WI38 (cell line): Measurements from ENCODE around the gene PTPRE.

Experiments used
- H3K4me3 ChIP-seq: 2 replicates; pipeline ENCODE4 v1.5.1; 2011; ENCODE audit warnings: low read depth, mild to moderate bottlenecking, control low read depth, low read length
- TF ChIP-seq, protein P1 (sequence below): IDR thresholded peaks from 2 replicates; pipeline ENCODE4 v1.5.1; 2012; ENCODE audit warnings: low read depth, mild to moderate bottlenecking, control low read depth, low read length

The PTPRE gene

DNA sequence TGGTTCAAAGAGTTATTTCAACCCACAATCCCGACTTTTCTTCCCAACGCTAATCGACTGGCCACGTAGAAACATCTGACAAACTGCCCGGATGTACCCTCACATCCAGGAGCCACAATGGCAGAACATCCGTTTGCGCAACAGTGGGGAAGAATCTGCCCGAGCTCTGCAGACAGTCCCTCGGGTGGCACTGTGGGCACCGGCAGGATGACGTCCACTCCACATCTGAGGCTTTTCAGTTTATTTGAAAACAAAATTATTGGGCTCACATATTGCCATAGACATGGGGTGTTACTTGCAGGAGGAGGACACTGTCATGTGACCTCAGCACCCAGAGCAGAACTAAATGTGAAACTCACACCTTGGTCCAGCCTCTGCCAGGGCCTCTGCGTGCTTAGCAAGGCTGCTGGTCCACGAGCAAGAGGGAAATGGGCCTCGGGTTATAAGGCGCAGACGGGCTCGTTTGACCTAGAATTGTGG is 135.3 kb downstream of the PTPRE start:
- TF ChIP-seq, protein P1, sequence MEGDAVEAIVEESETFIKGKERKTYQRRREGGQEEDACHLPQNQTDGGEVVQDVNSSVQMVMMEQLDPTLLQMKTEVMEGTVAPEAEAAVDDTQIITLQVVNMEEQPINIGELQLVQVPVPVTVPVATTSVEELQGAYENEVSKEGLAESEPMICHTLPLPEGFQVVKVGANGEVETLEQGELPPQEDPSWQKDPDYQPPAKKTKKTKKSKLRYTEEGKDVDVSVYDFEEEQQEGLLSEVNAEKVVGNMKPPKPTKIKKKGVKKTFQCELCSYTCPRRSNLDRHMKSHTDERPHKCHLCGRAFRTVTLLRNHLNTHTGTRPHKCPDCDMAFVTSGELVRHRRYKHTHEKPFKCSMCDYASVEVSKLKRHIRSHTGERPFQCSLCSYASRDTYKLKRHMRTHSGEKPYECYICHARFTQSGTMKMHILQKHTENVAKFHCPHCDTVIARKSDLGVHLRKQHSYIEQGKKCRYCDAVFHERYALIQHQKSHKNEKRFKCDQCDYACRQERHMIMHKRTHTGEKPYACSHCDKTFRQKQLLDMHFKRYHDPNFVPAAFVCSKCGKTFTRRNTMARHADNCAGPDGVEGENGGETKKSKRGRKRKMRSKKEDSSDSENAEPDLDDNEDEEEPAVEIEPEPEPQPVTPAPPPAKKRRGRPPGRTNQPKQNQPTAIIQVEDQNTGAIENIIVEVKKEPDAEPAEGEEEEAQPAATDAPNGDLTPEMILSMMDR: no peak

DNA sequence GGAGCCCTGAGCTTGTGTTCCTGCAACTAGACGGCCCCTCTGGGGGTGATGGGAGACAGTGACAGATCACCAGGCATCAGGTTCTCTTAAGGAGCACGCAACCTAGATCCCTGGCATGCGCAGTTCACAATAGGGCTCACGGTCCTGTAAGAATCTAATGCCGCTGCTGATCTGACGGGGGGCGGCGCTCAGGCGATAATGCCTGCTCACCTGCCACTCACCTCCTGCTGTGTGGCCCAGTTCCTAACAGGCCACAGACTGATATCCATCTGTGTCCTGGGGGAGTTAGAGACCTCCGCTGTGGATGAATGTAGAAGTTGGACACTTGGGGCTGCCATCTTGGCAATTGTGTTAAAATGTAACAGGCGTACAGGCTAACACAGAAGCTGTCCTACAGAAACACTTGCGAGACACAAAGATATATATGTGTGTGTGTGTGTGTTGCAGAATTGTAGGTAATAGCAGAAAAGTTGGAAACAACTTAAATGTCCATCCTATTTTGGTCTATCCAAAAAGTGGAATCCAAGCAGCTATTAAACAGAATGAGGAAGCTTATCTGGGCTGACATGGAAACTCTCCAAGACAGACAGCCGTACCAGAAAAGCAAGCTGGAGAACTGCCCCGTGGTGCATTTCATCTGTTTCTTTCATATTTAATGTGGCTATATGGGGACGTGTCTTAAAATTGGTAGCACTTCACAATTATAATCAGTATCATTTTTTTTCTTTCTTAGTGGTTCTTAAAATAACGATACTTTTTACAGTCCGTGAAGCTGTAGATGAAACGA is 136.5 kb downstream of the PTPRE start:
- TF ChIP-seq, protein P1: no peak
- H3K4me3 ChIP-seq: no peak overlapping the region

More for the DNA sequence above, 135.3 kb downstream of the PTPRE start:
- no peak overlapping the region for H3K4me3 ChIP-seq

DNA sequence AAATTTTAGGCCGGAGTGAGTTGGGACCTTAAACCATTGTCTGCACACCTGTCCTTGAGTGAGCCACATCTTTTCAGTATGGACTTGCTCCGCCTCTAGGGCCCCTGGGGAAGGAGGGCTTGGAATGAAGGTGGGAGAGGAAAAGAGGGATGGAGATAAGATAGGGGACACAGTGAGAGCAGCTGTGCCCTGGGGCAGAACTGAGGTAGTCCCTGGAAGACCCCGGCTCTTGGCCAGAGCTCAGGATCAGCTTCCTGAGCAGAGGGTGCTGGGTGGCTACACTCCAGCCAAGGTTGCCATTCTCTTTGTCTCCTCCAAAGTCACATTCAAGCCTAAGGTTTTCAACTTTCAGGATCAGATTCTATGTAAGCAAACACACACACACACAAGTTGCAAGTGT is 137.3 kb downstream of the PTPRE start:
- no peak overlapping the region for H3K4me3 ChIP-seq
- TF ChIP-seq, protein P1: no peak

DNA sequence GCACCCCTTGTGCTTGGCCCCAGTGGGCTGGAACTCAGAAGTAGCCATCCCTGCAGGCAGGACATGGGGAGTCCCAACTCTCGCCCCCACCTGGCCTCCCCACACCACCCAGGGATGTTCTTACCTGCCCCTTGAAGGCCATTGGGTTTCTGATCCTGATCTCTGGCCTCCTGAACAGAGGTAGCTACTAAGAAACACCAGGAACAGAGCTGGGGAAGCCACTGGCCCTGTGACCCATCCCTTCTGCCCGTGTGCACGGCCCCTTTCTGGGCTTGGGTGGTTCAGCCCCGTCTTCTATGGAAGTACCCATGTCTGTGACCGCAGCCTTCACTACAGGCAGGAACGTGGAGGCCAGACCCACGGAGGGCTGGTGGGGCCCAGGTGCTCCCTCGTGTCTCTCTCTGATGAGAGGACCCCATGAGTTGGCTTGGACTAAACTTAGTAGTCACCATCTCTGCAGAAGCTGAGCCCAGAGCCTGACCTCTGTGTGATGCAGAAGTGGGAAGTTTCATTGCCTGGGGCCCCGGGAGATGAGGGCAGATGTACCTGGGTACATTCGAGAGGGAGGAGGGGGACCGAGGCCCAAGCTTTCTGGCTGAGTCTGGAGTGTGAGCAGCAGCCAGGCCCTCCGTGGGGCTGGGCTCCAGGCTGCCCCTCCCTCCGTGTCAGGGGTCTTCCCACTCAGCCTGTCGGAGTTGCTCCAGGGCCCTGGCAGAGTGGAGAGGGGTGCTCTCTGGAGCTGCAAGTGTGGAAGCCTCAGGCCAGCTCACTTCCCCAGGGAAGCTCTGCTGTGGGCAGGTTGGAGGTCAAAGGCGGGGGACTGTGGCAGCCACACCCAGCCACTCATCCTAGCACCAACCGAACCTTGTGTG is 138.3 kb downstream of the PTPRE start:
- TF ChIP-seq, protein P1: no peak
- H3K4me3 ChIP-seq: no peak overlapping the region

DNA sequence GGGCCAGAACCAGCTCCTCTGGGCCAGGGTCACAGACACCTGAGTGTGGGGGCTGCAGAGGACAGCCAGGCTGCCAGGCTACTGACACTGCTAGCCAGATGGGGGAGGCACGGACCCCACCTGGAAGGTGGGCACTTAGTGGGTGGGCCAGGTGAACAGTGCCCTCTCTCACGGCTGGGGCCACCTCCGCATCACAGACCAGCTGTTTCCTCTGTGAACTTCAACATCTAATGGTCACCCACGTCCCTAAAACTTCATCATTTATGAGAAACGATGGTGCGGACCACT is 138.9 kb downstream of the PTPRE start:
- TF ChIP-seq, protein P1: no peak
- no peak overlapping the region for H3K4me3 ChIP-seq

DNA sequence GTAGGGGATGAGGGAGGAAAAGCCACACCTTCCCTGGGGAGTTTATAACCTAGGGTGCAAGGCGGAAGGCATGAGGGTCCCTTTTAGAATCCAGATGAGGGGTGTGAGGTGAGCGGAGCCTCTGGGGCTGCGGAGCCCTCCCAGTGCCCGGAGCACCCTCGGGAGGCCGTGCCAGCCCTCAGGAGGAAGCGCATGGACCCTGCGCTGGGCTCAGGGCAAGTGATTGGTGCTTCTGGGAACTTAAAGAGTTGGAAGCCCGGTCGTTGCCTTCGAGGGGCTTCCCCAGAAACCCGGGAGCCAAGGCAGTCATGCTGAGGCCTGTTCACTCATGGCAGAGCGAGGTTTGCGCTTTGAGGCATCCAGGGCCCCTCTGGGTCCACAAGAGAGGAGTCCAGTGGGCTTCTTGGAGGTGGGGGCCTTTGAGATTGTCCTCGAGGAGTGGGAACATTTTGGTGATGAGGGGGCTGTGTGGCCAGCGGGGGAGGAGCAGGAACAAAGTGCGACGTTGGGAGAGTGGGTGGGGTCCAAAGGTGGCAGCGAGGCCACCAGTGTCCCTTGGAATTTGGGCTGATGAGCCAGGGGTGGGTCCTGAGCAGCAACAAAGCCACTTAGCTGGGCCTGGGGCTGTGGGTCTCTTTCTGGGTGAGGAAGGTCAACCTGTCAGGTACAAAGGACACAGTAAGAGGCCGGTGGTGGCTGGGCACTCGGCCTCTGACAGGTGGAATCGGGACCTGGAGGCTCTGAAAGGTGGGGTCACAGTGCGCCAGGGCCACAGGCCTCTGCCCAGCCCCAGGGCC is 139.5 kb downstream of the PTPRE start:
- TF ChIP-seq, protein P1: no peak
- no peak overlapping the region for H3K4me3 ChIP-seq
